Testis (tissue), 5 donors: ENCODE measurements around the gene UVRAG. TPM values are rescaled to one million over a fixed set of nuclear protein-coding genes. Genes with fewer than 3 reads are reported as not detected.

Experiments used
- DNase-seq: peaks from one replicate; pipeline ENCODE4 v3.0.0-alpha.2; 2019
- H3K27ac ChIP-seq, 2 donors: fragments of 200-600 bp; sonication (generic); one replicate each; pipeline ENCODE4 v1.5.1; 2019
- H3K27me3 ChIP-seq: fragments of 200-600 bp; sonication (generic); one replicate; pipeline ENCODE4 v1.5.1; 2019
- H3K36me3 ChIP-seq: fragments of 200-600 bp; sonication (generic); one replicate; pipeline ENCODE4 v1.5.1; 2017; ENCODE audit warnings: low read depth; ENCODE audit errors: missing control alignments
- H3K4me1 ChIP-seq: fragments of 200-600 bp; sonication (generic); one replicate; pipeline ENCODE4 v1.5.1; 2019
- H3K4me3 ChIP-seq, 2 donors: fragments of 200-600 bp; sonication (generic); one replicate each; pipeline ENCODE4 v1.5.1; 2017 to 2019
- H3K9me3 ChIP-seq: fragments of 200-600 bp; sonication (generic); one replicate; pipeline ENCODE4 v1.5.1; 2017
- POLR2A ChIP-seq: fragments of 450-650 bp; IDR thresholded peaks from one replicate; pipeline ENCODE4 v1.6.1; 2017; ENCODE audit warnings: antibody characterized with exemption, mild to moderate bottlenecking, moderate library complexity
- WGBS, 2 donors: methylation state at CpG; one replicate each; pipeline ENCODE4 v1.1.5; 2018; 5-methylcytosine and 5-hydroxymethylcytosine counted together
- intact Hi-C: fragments of 100-400 bp; cut with DNase I; formaldehyde crosslinking; loops from one replicate; pipeline ENCODE4 v1.15.1; 2023; ENCODE audit warnings: low total_unique reads
- long read RNA-seq, 2 donors: transcript quantifications; one replicate each; lab custom pipeline, GENCODE V29; 2026
- polyA plus RNA-seq: library from polyadenylated mRNA; stranded (reverse); fragments of 350-450 nt; fragmentation: Illumina TruSeq; extraction: RNeasy Lipid Tissue Mini Kit (QIAGEN cat#74804); gene quantifications from one replicate; pipeline ENCODE4 v1.2.3, GENCODE V29; 2014; ENCODE audit warnings: low read depth, low replicate concordance; ENCODE audit not compliant: insufficient read depth
- total RNA-seq, 2 donors: library from RNA; depleted of rRNA; stranded (reverse); fragments of >200 nt; gene quantifications; one replicate each; pipeline ENCODE4 v1.2.3, GENCODE V29; 2016
- TF ChIP-seq, protein P1 (sequence below), 3 experiments: fragments of 450-650 bp in 2 of 3; fragments of 200-600 bp in 1 of 3; sonication (generic) in 1 of 3; IDR thresholded peaks; one replicate each; pipeline ENCODE4 v1.5.1; 2016 to 2019; ENCODE audit warnings: antibody characterized with exemption in 3 of 3, mild to moderate bottlenecking in 2 of 3, moderate library complexity in 1 of 3

UVRAG gene
- total RNA-seq (10 to 100 TPM; 20.1 to 22.4 TPM), polyA plus RNA-seq (10.8 TPM)
- long read RNA-seq, donor 1, full-length matches to known transcripts = 3 of 3 reads
- long read RNA-seq, donor 1, partial matches to known transcripts = 0 of 3 reads
- long read RNA-seq, donor 1, other reads (novel, unspliced or antisense) = 0 of 3 reads
- long read RNA-seq, donor 2 = 0 reads

DNA sequence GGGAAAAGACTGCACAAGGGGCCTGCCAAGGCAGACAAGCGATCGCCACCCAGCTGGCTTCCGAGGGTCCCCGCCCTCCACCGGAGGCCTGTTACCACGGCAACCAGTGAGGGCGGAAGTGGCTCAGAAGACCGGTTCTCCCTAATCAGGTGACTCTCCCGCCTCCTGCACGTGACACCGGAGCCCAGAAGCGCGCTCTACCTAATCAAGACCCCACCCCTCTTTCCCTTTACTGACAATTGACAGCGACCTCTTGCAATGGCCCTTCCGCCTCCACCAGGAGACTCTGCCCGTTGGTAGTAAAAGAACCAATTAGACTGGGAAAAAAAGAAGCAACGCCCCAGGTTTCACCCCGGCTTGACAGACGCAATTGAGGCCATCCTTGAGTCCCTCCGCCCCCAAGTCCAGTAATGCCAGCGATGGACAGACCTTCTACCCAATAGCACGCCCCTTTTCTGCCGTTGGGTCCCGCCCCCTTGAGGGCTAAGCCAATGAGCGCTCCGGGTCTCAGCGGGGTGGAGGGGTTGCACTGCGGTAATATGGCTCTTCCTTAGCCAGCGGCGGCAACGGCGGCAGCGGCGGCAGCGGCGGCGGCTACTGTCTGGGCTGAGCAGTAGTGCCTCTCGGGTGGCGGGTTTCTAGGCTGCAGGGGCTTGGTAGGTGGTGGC lies at the start of gene UVRAG:
UVRAG (plus strand) TSS at position 534 of the 668 bp plus-strand sequence. CDS start 198 bp downstream, outside the sequence.
- intact Hi-C loops = no loop called here
- Histone ChIP-seq H3K9me3 (no peaks in the 10 kb centered on the region), H3K27me3 (no peaks in the 10 kb centered on the region), H3K4me1 (peaks cover 23% of the 10 kb centered on the region), H3K4me3 (peak within 1 kb of the TSS; percentile 95 to 99), H3K36me3 (no peaks in the 10 kb centered on the region), H3K27ac (peak within 1 kb of the TSS; percentile 89 to 95)
- WGBS, 2 donors = 0 to 1% methylated on average over 22 of the region's 39 CpGs
- peak; percentile 99 for DNase-seq
- peak; percentile 89 for TF ChIP-seq POLR2A
- TF ChIP-seq, protein P1, sequence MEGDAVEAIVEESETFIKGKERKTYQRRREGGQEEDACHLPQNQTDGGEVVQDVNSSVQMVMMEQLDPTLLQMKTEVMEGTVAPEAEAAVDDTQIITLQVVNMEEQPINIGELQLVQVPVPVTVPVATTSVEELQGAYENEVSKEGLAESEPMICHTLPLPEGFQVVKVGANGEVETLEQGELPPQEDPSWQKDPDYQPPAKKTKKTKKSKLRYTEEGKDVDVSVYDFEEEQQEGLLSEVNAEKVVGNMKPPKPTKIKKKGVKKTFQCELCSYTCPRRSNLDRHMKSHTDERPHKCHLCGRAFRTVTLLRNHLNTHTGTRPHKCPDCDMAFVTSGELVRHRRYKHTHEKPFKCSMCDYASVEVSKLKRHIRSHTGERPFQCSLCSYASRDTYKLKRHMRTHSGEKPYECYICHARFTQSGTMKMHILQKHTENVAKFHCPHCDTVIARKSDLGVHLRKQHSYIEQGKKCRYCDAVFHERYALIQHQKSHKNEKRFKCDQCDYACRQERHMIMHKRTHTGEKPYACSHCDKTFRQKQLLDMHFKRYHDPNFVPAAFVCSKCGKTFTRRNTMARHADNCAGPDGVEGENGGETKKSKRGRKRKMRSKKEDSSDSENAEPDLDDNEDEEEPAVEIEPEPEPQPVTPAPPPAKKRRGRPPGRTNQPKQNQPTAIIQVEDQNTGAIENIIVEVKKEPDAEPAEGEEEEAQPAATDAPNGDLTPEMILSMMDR (IDR thresholded peaks at IDR 0.05) = peak in 2 of 3 experiments; percentile 21 to 38

DNA sequence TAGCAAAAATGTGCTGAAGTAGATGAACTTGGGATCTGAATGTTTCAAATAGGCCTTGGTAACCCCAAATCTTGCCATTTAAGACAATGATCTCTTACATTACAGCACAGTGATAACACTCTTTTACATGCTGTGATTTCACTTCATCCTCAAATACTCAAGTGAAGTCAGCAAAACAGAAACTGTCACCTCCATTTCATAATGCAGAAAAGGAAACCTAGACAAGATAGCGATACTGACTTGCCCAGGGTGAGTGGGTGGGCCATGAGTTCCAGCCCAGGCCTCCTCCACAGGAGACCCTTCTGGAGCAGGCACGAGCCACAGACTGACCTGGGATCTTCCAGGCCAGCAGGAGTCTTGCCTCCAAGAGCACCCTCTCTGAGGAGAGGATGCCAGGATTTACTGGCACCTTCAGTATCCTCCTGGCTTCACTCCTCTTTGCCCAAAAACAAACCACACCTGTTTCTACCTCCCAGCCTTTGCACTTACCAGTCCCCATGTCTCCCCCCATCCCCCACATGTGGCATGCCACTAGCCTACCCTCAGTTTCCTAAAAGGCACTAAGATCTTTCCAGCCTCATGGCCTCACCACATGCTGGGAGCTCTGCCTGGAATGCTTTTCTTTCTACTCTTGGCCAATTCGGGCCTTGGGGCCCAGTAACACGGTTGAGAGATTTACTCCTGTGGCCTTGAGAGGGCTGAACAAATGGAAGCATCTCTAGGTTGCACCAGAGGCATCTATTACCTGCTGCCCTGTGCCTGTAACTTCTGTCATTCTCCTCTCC lies 48.4 kb upstream of the UVRAG start:
- Histone ChIP-seq H3K27ac (no peak overlapping the region), H3K36me3 (no peaks in the 10 kb centered on the region), H3K9me3 (no peaks in the 10 kb centered on the region), H3K4me3 (no peak overlapping the region), H3K4me1 (peaks cover 8% of the 10 kb centered on the region), H3K27me3 (no peaks in the 10 kb centered on the region)
- intact Hi-C loops = no loop called here
- no peak for TF ChIP-seq POLR2A
- TF ChIP-seq, protein P1 (IDR thresholded peaks at IDR 0.05) = no peak
- no peak for DNase-seq
- WGBS, 2 donors = 57 to 58% methylated on average over 4 of the region's 4 CpGs

DNA sequence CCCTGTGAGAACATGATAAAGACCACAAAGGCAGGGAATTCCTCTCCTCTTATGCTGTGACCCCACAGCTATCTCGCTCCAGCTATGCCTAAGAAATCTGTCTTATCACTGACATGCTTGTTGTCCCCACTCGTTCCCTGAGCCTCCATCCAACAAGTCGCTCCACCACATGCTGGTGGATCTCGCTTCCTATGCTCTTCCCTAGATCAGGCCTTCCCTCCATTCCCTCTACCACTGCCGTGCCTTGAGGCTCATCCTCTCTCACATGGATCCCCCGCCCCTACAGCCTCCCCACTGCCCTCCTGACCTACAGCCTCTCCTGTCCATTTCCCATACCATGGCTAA lies 47.8 kb upstream of the UVRAG start:
- Histone ChIP-seq H3K27me3 (no peaks in the 10 kb centered on the region), H3K36me3 (no peaks in the 10 kb centered on the region), H3K4me1 (peaks cover 8% of the 10 kb centered on the region), H3K4me3 (no peak overlapping the region), H3K27ac (no peak overlapping the region), H3K9me3 (no peaks in the 10 kb centered on the region)
- WGBS, 2 donors = 84 to 92% methylated on average over 6 of the region's 6 CpGs
- intact Hi-C loops = no loop called here
- no peak for DNase-seq
- TF ChIP-seq POLR2A = no peak
- TF ChIP-seq, protein P1 (IDR thresholded peaks at IDR 0.05) = no peak

DNA sequence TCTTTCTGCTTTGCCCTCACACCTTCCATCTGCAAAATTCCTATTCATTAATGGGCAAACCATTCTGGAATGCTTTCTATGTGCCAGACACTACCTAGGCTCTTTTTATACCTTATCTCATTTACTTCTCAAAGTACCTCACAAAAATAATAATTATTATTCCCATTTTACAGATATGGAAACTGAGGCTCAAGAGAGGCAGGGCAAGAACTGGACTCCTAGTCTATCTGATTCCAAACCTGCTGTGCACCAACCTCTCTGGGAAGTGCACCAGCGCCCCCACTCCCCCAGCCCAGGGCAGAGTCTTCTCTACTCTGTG lies 47.3 kb upstream of the UVRAG start:
- Histone ChIP-seq H3K4me3 (peak overlapping the region; percentile 36 to 62), H3K4me1 (peaks cover 8% of the 10 kb centered on the region), H3K27me3 (no peaks in the 10 kb centered on the region), H3K9me3 (no peaks in the 10 kb centered on the region), H3K36me3 (no peaks in the 10 kb centered on the region), H3K27ac (peak overlapping the region in 1 of 2 donors; percentile 57)
- intact Hi-C loops = no loop called here
- DNase-seq = no peak
- 0 to 30% methylated on average over 1 of the region's 1 CpG for WGBS, 2 donors
- TF ChIP-seq, protein P1 (IDR thresholded peaks at IDR 0.05) = no peak
- TF ChIP-seq POLR2A = no peak
